Measurements from ENCODE around the gene KRI1. TPM values are rescaled to one million over a fixed set of nuclear protein-coding genes. Genes with fewer than 3 reads are reported as not detected.
"Not testable (repeated sequence)": the region's sequence is repeated elsewhere in the genome, so short reads cannot be mapped to it uniquely, and the experiment has no call there.

Gene KRI1
- total and polyA plus RNA-seq, 2 experiments from 2014 or later = 23.8 to 43.2 TPM

DNA sequence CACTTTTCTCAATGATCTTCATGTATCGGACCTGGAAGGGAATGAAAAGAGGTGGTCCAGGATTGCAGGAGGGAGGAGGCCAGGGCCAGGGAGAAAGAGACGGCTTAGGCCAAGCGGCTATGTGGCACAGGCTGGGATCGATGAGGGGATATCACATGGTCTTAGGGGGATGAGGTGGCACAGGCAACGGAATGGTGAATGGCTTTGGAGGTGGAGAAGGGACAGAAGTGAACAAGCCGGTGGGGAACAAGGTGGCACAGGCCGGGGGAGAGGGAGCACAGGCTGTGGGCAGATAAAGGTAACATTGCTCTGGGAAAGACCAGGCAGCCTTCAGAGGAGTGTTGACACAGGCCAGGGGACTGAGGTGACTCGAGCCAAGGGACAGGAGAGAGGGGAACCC is 8.7 kb upstream of the KRI1 start (continued):
- TF ChIP-seq CREB1 (CRISPR knock-in tag; IDR thresholded peaks at IDR 0.05; ENCODE audit: low read depth) = no peak
- no peak for TF ChIP-seq POLR2AphosphoS5 (IDR thresholded peaks at IDR 0.05; ENCODE audit: low read depth)
- TF ChIP-seq ZNF462 (CRISPR knock-in tag; IDR thresholded peaks at IDR 0.05) = no peak
- no peak for TF ChIP-seq JUNB (IDR thresholded peaks at IDR 0.05; ENCODE audit: unreplicated experiment)

GRCh38 chr19:10573793-10574192 is 8.0 kb upstream of the KRI1 start:
- peaks cover 63% of the 10 kb centered on the region for H3K36me3 Mint-ChIP-seq (ENCODE audit: low read depth)
- H3K27ac ChIP-seq (ENCODE audit: low read depth); H3K4me3 Mint-ChIP-seq; H3K4me1 ChIP-seq (ENCODE audit: insufficient read depth); H4K20me1 ChIP-seq (replicated peaks; ENCODE audit: insufficient read depth); H3K9me3 Mint-ChIP-seq; H3K27me3 ChIP-seq (ENCODE audit: insufficient read depth); H3K36me3 ChIP-seq (ENCODE audit: insufficient read depth); H3K4me1 Mint-ChIP-seq; DNase-seq (ENCODE audit: low spot score); H3K79me2 ChIP-seq (replicated peaks; ENCODE audit: insufficient read depth); ATAC-seq; H2AFZ ChIP-seq; H3K9me2 ChIP-seq (ENCODE audit: insufficient read depth); H3K27me3 Mint-ChIP-seq (ENCODE audit: insufficient read depth, low read depth, poor library complexity); H3K27ac Mint-ChIP-seq; H3K4me3 ChIP-seq; H3K4me2 ChIP-seq: not testable (repeated sequence)
- peaks cover 18% of the 10 kb centered on the region for H3F3A ChIP-seq (replicated peaks; ENCODE audit: low read depth)

Data from GM23338 (cell line).